OCI-LY7 (cell line): ENCODE data around the gene LRGUK. TPM values are rescaled to one million over a fixed set of nuclear protein-coding genes. Genes with fewer than 3 reads are reported as not detected.

Experiments used
- BruUV-seq: library from RNA; stranded (reverse); fragments of 400-500 nt; replicated peaks from 2 replicates; lab custom pipeline; 2021; lab: Mats Ljungman, UMichigan
- CTCF ChIA-PET: fragments of 300-600 bp; sonication (Branson Sonifier 250); formaldehyde crosslinking; loops from one replicate; lab custom pipeline; 2022; ENCODE audit warnings: antibody characterized with exemption; ENCODE audit not compliant: unreplicated experiment; lab: Charles Lee
- POLR2A ChIA-PET: fragments of 300-600 bp; sonication (Branson Sonifier 250); formaldehyde crosslinking; loops from one replicate; lab custom pipeline; 2022; ENCODE audit warnings: antibody characterized with exemption; lab: Charles Lee
- DNase-seq: peaks from one replicate; pipeline ENCODE4 v3.0.0-alpha.2; 2015; ENCODE audit warnings: low spot score
- H2AFZ ChIP-seq: fragments of 200-600 bp; sonication (generic), shearing (Covaris generic); 2 replicates; pipeline ENCODE4 v1.6.1; 2014; ENCODE audit warnings: mild to moderate bottlenecking, antibody characterized with exemption, low read length, moderate library complexity
- H3K27ac ChIP-seq: fragments of 200-600 bp; sonication (generic); 2 replicates; pipeline ENCODE4 v1.5.1; 2014; ENCODE audit warnings: mixed run types, low read depth, mild to moderate bottlenecking, moderate library complexity, low read length, inconsistent platforms; ENCODE audit not compliant: poor library complexity, severe bottlenecking
- H3K36me3 ChIP-seq: fragments of 200-600 bp; sonication (generic); 2 replicates; pipeline ENCODE4 v1.6.1; 2014; ENCODE audit warnings: mild to moderate bottlenecking, antibody characterized with exemption, low read length, moderate library complexity, mixed read lengths; ENCODE audit not compliant: insufficient read depth
- H3K4me1 ChIP-seq: fragments of 200-600 bp; sonication (generic); 2 replicates; pipeline ENCODE4 v1.5.1; 2014; ENCODE audit warnings: mild to moderate bottlenecking, low read length; ENCODE audit not compliant: insufficient read depth, poor library complexity, severe bottlenecking
- H3K4me2 ChIP-seq: fragments of 200-600 bp; sonication (generic); 2 replicates; pipeline ENCODE4 v1.6.1; 2014; ENCODE audit warnings: mild to moderate bottlenecking, low read length
- H3K4me3 ChIP-seq: fragments of 200-600 bp; sonication (generic); 2 replicates; pipeline ENCODE4 v1.5.1; 2014; ENCODE audit warnings: mild to moderate bottlenecking, low read depth, low read length; ENCODE audit not compliant: poor library complexity, severe bottlenecking
- H3K79me2 ChIP-seq: fragments of 200-600 bp; sonication (generic); 2 replicates; pipeline ENCODE4 v1.6.1; 2016; ENCODE audit warnings: low read depth, mild to moderate bottlenecking, low read length, moderate library complexity, mixed read lengths; ENCODE audit not compliant: insufficient read depth
- H3K9me2 ChIP-seq: fragments of 200-600 bp; sonication (generic); 2 replicates; pipeline ENCODE4 v1.6.1; 2016; ENCODE audit warnings: mild to moderate bottlenecking, low read length, mixed read lengths; ENCODE audit not compliant: insufficient read depth
- H3K9me3 ChIP-seq: fragments of 200-600 bp; sonication (generic); 2 replicates; pipeline ENCODE4 v1.6.1; 2014; ENCODE audit warnings: mild to moderate bottlenecking, mixed run types, low read length, mixed read lengths
- H4K20me1 ChIP-seq: fragments of 200-600 bp; sonication (generic); 2 replicates; pipeline ENCODE4 v1.6.1; 2014; ENCODE audit warnings: mild to moderate bottlenecking, antibody characterized with exemption, low read length, moderate library complexity, mixed read lengths; ENCODE audit not compliant: insufficient read depth
- CTCF ChIP-seq: fragments of 200-600 bp; sonication (generic); conservative IDR thresholded peaks from 2 replicates; pipeline ENCODE4 v1.5.1; 2014; ENCODE audit warnings: mild to moderate bottlenecking, antibody characterized with exemption, low read length, moderate library complexity, mixed read lengths
- EZH2phosphoT487 ChIP-seq: fragments of 200-600 bp; sonication (generic); IDR thresholded peaks from 2 replicates; pipeline ENCODE4 v1.6.1; 2018; ENCODE audit warnings: low read depth, borderline replicate concordance, mild to moderate bottlenecking, mixed run types, antibody characterized with exemption, low read length, moderate library complexity, mixed read lengths
- intact Hi-C: fragments of 100-400 bp; cut with micrococcal nuclease; formaldehyde crosslinking; loops from one replicate; pipeline ENCODE4 v1.10.0; 2022; ENCODE audit not compliant: unreplicated experiment
- total RNA-seq, 2 experiments: library from RNA; depleted of rRNA in 1 of 2; stranded (reverse); fragments of >200 nt in 1 of 2; shearing (Covaris generic) in 1 of 2; gene quantifications; 2 replicates each; pipeline ENCODE4 v1.2.3, GENCODE V29; 2014 to 2022

The LRGUK gene
- total RNA-seq, 2 experiments from 2014 or later, result 0.46 to 0.95 TPM

- H3K9me3 ChIP-seq, result peaks cover 42% of the 10 kb centered on the region; the same call in 1 of the 2 replicates
- peaks cover 5% of the 10 kb centered on the region; the same call in 1 of the 2 replicates for H3K36me3 ChIP-seq
- H3K9me2 ChIP-seq, result no peaks in the 10 kb centered on the region
- ChIA-PET POLR2A (interaction anchor here (0.7 to 2.0 kb wide), 12 partner anchors 16 to 687 kb away, joined by 3 to 8 read pairs (median 4); no protein-coding TSS in a partner anchor), CTCF (interaction anchor here (0.8 kb wide), 2 partner anchors 57 to 68 kb away, joined by 3 read pairs; no protein-coding TSS in a partner anchor)
- H3K4me1 ChIP-seq, result peaks cover 20% of the 10 kb centered on the region
- DNase-seq, result peak; percentile 79
- H2AFZ ChIP-seq, result no peak overlapping the region
- H3K79me2 ChIP-seq, result no peaks in the 10 kb centered on the region
- peak overlapping the region; percentile 47 for H3K27ac ChIP-seq
- H4K20me1 ChIP-seq, result no peaks in the 10 kb centered on the region
- TF ChIP-seq EZH2phosphoT487 (no peak), CTCF (peak; percentile 39; the same call in 1 of the 2 replicates)
- intact Hi-C loops, result loop anchor here (1.0 to 5.0 kb wide), 2 partner anchors 68 to 163 kb away; no protein-coding TSS in a partner anchor
- H3K4me2 ChIP-seq, result peak overlapping the region; percentile 10; the same call in 1 of the 2 replicates
- no peak overlapping the region for H3K4me3 ChIP-seq
- BruUV-seq, result TSS peak; percentile 67
Observed at GRCh38 chr7:134084488-134085144, 42.5 kb upstream of the LRGUK start.

GRCh38 chr7:134085311-134085710, 41.8 kb upstream of the LRGUK start:
- Histone ChIP-seq H3K4me1 (peaks cover 20% of the 10 kb centered on the region), H3K4me3 (no peak overlapping the region), H3K9me2 (no peaks in the 10 kb centered on the region), H3K4me2 (peak overlapping the region; percentile 10; the same call in 1 of the 2 replicates), H3K9me3 (peaks cover 49% of the 10 kb centered on the region), H3K79me2 (no peaks in the 10 kb centered on the region), H2AFZ (no peak overlapping the region), H3K36me3 (peaks cover 5% of the 10 kb centered on the region; the same call in 1 of the 2 replicates), H3K27ac (peak overlapping the region; percentile 47), H4K20me1 (no peaks in the 10 kb centered on the region)
- no peak for DNase-seq
- ChIA-PET POLR2A (interaction anchor here (0.7 to 2.0 kb wide), 9 partner anchors 17 to 687 kb away, joined by 3 to 8 read pairs (median 4); no protein-coding TSS in a partner anchor), CTCF (interaction anchor here (0.6 to 0.8 kb wide), 3 partner anchors 35 to 69 kb away, joined by 3 read pairs; no protein-coding TSS in a partner anchor)
- TF ChIP-seq CTCF (no peak), EZH2phosphoT487 (no peak)
- BruUV-seq, result no TSS peak
- intact Hi-C loops, result loop anchor here (5.0 kb wide), 1 partner anchor 162 kb away; no protein-coding TSS in a partner anchor
